Neural progenitor cell (in vitro differentiated cells): ENCODE data around the gene PLD5.

Experiments
- EZH2phosphoT487 ChIP-seq: fragments of 200-600 bp; sonication (generic); IDR thresholded peaks from 2 replicates; pipeline ENCODE4 v1.6.1; 2017; ENCODE audit warnings: antibody characterized with exemption
- TF ChIP-seq, protein P1 (sequence below): fragments of 200-600 bp; sonication (generic); IDR thresholded peaks from 2 replicates; pipeline ENCODE4 v1.5.1; 2017; ENCODE audit warnings: antibody characterized with exemption, mild to moderate bottlenecking

DNA sequence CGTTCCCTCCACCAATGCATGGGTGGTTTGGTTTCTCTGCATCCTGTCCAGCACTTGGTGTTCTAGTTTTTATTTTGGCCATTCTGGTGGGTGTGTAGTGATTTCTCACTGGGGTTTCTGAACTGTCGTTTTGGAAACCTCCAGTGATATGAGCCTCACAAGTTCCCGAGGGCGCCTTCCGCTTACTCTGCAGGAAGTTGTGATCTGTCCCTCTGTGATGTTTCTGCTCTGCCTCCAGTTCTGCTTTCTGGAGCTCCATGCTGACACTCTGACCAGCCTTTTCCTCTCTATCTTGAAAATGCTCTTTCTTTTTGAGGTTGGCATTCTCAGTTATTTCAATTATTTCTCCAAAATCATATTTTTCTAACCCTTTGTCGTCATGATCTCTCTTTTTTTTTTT lies 111.6 kb downstream of the PLD5 start:
- TF ChIP-seq, protein P1, sequence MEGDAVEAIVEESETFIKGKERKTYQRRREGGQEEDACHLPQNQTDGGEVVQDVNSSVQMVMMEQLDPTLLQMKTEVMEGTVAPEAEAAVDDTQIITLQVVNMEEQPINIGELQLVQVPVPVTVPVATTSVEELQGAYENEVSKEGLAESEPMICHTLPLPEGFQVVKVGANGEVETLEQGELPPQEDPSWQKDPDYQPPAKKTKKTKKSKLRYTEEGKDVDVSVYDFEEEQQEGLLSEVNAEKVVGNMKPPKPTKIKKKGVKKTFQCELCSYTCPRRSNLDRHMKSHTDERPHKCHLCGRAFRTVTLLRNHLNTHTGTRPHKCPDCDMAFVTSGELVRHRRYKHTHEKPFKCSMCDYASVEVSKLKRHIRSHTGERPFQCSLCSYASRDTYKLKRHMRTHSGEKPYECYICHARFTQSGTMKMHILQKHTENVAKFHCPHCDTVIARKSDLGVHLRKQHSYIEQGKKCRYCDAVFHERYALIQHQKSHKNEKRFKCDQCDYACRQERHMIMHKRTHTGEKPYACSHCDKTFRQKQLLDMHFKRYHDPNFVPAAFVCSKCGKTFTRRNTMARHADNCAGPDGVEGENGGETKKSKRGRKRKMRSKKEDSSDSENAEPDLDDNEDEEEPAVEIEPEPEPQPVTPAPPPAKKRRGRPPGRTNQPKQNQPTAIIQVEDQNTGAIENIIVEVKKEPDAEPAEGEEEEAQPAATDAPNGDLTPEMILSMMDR: no peak
- TF ChIP-seq EZH2phosphoT487: no peak
